Measurements from ENCODE around the gene SLC25A53. TPM values are rescaled to one million over a fixed set of nuclear protein-coding genes. Genes with fewer than 3 reads are reported as not detected.

SLC25A53 gene
- total and polyA plus RNA-seq, 10 of the 15 experiments (the other 5 are each of a cell fraction or from before 2014, with no cell fraction given): 4.1 to 11.4 (median 7.6) TPM

DNA sequence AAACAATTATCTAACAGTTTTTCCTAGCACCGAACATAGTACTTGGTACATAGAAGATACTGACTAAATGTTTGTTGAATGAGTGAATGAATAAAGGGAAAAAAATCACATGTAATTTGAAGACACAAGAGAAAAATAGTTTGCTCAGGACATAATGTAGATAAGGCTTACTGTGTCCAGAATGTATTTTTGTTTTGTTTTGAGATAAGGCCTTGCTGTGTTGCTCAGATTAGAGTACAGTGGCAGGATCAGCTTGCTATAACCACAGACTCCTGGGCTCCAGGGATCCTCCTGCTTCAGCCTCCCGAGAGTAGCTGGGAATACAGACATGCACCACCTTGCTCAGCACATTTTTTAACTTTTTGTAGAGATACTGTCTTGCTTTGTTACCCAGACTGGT, 16.0 kb upstream of the SLC25A53 start:
- ATAC-seq (no peak), FAIRE-seq (peak; percentile 71), DNase-seq (ENCODE audit: low read depth, low spot score) (no peak)
- Histone ChIP-seq H4K20me1 (ENCODE audit: control insufficient read depth, insufficient read depth) (no peaks in the 10 kb centered on the region), H3K9me3 (replicated peaks; ENCODE audit: control insufficient read depth, insufficient read depth, low read length) (no peaks in the 10 kb centered on the region), H2AFZ (ENCODE audit: control insufficient read depth, low read depth, low read length) (no peak overlapping the region), H3K4me2 (ENCODE audit: control insufficient read depth, insufficient read depth) (no peak overlapping the region), H3K4me1 (ENCODE audit: control insufficient read depth, insufficient read depth, low read length) (no peaks in the 10 kb centered on the region), H3K27ac (ENCODE audit: control insufficient read depth, insufficient read depth) (no peak overlapping the region), H3K9ac (ENCODE audit: control insufficient read depth, insufficient read depth, low read length) (no peak overlapping the region), H3K79me2 (ENCODE audit: control insufficient read depth, insufficient read depth, low read length) (peaks cover 8% of the 10 kb centered on the region), H3K4me3 (no peak overlapping the region), H3K27me3 (replicated peaks in 1 of 2; ENCODE audit: control insufficient read depth in 2 of 2, insufficient read depth in 2 of 2, low read length in 1 of 2) (no peaks in the 10 kb centered on the region), H3K36me3 (ENCODE audit: control insufficient read depth in 2 of 2, insufficient read depth in 2 of 2, low read length in 1 of 2) (no peaks in the 10 kb centered on the region; a peak in 1 of 4 replicates)
- in situ Hi-C loops (cut with MboI) (no loop called here), intact Hi-C loops (cut with micrococcal nuclease; ENCODE audit: unreplicated experiment) (no loop called here)
- RAD21 ChIA-PET (ENCODE audit: unreplicated experiment): no interaction called here
- TF ChIP-seq ZNF207 (IDR thresholded peaks at IDR 0.05; ENCODE audit: borderline replicate concordance) (no peak), BHLHE40 (IDR thresholded peaks at IDR 0.05; ENCODE audit: borderline replicate concordance in 1 of 2, low read depth in 2 of 2, low read length in 1 of 2) (no peak), EGR1 (IDR thresholded peaks at IDR 0.05; ENCODE audit: borderline replicate concordance in 1 of 2, low read depth in 2 of 2, low read length in 2 of 2) (no peak), SMARCA5 (IDR thresholded peaks at IDR 0.05) (no peak), CHD1 (IDR thresholded peaks at IDR 0.05; ENCODE audit: low read depth, low read length) (no peak), BCL3 (IDR thresholded peaks at IDR 0.05; ENCODE audit: borderline replicate concordance, insufficient read depth, low read depth, low read length, poor library complexity, severe bottlenecking) (no peak), SMC3 (IDR thresholded peaks at IDR 0.05; ENCODE audit: borderline replicate concordance, low read length) (no peak), CBX3 (IDR thresholded peaks at IDR 0.05; ENCODE audit: borderline replicate concordance, low read depth) (no peak), KDM1A (IDR thresholded peaks at IDR 0.05; ENCODE audit: borderline replicate concordance) (no peak), RCOR1 (conservative IDR thresholded peaks at IDR 0.05; ENCODE audit: low read depth, low read length) (no peak), SIX5 (IDR thresholded peaks at IDR 0.05; ENCODE audit: low read depth, low read length, severe bottlenecking) (no peak), FOS (IDR thresholded peaks at IDR 0.05; ENCODE audit: borderline replicate concordance, extremely low read depth, insufficient read length) (no peak), NFXL1 (IDR thresholded peaks at IDR 0.05; ENCODE audit: borderline replicate concordance) (no peak), ZZZ3 (IDR thresholded peaks at IDR 0.05; ENCODE audit: control insufficient read depth, insufficient read length, low read depth) (no peak), ETV6 (conservative IDR thresholded peaks at IDR 0.05 in 1 of 2, IDR thresholded peaks at IDR 0.05 in 1 of 2; ENCODE audit: borderline replicate concordance in 1 of 2, low read depth in 1 of 2) (no peak), RBBP5 (conservative IDR thresholded peaks at IDR 0.05) (no peak), IKZF2 (IDR thresholded peaks at IDR 0.05) (no peak)
- TF ChIP-seq, protein P1, sequence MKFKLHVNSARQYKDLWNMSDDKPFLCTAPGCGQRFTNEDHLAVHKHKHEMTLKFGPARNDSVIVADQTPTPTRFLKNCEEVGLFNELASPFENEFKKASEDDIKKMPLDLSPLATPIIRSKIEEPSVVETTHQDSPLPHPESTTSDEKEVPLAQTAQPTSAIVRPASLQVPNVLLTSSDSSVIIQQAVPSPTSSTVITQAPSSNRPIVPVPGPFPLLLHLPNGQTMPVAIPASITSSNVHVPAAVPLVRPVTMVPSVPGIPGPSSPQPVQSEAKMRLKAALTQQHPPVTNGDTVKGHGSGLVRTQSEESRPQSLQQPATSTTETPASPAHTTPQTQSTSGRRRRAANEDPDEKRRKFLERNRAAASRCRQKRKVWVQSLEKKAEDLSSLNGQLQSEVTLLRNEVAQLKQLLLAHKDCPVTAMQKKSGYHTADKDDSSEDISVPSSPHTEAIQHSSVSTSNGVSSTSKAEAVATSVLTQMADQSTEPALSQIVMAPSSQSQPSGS (IDR thresholded peaks at IDR 0.05; ENCODE audit: low read length): no peak
- SMC1A ChIA-PET (ENCODE audit: uncharacterized antibody, unreplicated experiment): interaction anchor here (1.3 kb wide), 1 partner anchor 16 kb away, joined by 3 read pairs; the partner anchor contains the start of gene SLC25A53
- POLR2A ChIA-PET: no interaction called here
- WGBS (ENCODE audit: insufficient coverage, insufficient replicate concordance, low lambda C conversion rate, missing lambda C conversion rate): 37% methylated on average over 2 of the region's 2 CpGs
- no TSS peak for BruUV-seq (replicated peaks)
- CTCF ChIA-PET: interaction anchor here (1.5 kb wide), 1 partner anchor 23 kb away, joined by 4 read pairs; no protein-coding TSS in a partner anchor

All from GM12878 (cell line).